ENCODE measurements around the gene NCAM1.

The NCAM1 gene

GRCh38 chr11:113272927-113273615 is 311.9 kb downstream of the NCAM1 start:
- no peak overlapping the region for H3K4me3 ChIP-seq (ENCODE audit: low read depth, low read length)
- no peak for DNase-seq (ENCODE audit: low read depth)
- no peak for TF ChIP-seq CTCF (IDR thresholded peaks at IDR 0.05; ENCODE audit: control insufficient read depth, extremely low read depth, insufficient read depth)

- no peak for TF ChIP-seq CTCF (IDR thresholded peaks at IDR 0.05; ENCODE audit: control insufficient read depth, extremely low read depth, insufficient read depth)
- no peak for DNase-seq (ENCODE audit: low read depth)
Observed at GRCh38 chr11:113273720-113274119, 312.5 kb downstream of the NCAM1 start.

GRCh38 chr11:113274713-113275582 is 313.7 kb downstream of the NCAM1 start:
- TF ChIP-seq CTCF (IDR thresholded peaks at IDR 0.05; ENCODE audit: control insufficient read depth, extremely low read depth, insufficient read depth), result peak; percentile 34
- H3K4me3 ChIP-seq (ENCODE audit: low read depth, low read length), result no peak overlapping the region
- no peak for DNase-seq (ENCODE audit: low read depth)

More at GRCh38 chr11:113273720-113274119, 312.5 kb downstream of the NCAM1 start:
- no peak overlapping the region for H3K4me3 ChIP-seq (ENCODE audit: low read depth, low read length)

GRCh38 chr11:113275602-113276001 is 314.4 kb downstream of the NCAM1 start:
- no peak for DNase-seq (ENCODE audit: low read depth)
- H3K4me3 ChIP-seq (ENCODE audit: low read depth, low read length), result no peak overlapping the region
- no peak for TF ChIP-seq CTCF (IDR thresholded peaks at IDR 0.05; ENCODE audit: control insufficient read depth, extremely low read depth, insufficient read depth)

- no peak overlapping the region for H3K4me3 ChIP-seq (ENCODE audit: low read depth, low read length)
- no peak for TF ChIP-seq CTCF (IDR thresholded peaks at IDR 0.05; ENCODE audit: control insufficient read depth, extremely low read depth, insufficient read depth)
- no peak for DNase-seq (ENCODE audit: low read depth)
Observed at GRCh38 chr11:113276466-113276865, 315.2 kb downstream of the NCAM1 start.

- no peak for DNase-seq (ENCODE audit: low read depth)
- H3K4me3 ChIP-seq (ENCODE audit: low read depth, low read length), result no peak overlapping the region
- TF ChIP-seq CTCF (IDR thresholded peaks at IDR 0.05; ENCODE audit: control insufficient read depth, extremely low read depth, insufficient read depth), result no peak
Observed at GRCh38 chr11:113277907-113278306, 316.7 kb downstream of the NCAM1 start.
